ENCODE data around the gene ASB16.

DNA sequence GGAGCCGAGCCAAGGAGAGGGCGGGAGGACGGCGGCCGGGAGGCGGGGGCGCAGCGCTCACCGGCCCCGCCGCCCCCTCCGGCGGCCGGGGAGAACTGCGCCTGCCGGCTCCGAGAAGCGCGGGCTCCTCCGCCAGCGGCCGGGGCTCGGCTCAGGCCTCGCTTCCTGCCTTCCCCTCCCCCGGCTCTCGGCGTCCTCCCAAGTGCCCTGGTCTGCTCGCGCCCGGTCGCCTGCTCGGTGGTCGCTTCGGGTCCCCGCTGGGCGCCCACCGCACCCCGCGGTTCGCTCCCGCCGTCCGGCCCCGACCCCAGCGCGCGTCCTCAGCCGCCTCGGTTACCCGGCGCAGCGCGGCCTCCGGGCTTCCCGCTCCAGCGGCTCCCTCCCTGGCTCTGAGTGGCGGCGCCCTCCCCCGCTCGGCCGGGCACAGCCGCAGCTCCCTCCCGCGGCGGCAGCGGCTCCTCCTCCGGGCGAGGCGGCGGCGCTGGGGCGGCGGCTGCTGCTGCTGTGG lies 48.7 kb downstream of the ASB16 start:
- no peak for TF ChIP-seq POLR2A (IDR thresholded peaks at IDR 0.05)
- TF ChIP-seq, protein P1, sequence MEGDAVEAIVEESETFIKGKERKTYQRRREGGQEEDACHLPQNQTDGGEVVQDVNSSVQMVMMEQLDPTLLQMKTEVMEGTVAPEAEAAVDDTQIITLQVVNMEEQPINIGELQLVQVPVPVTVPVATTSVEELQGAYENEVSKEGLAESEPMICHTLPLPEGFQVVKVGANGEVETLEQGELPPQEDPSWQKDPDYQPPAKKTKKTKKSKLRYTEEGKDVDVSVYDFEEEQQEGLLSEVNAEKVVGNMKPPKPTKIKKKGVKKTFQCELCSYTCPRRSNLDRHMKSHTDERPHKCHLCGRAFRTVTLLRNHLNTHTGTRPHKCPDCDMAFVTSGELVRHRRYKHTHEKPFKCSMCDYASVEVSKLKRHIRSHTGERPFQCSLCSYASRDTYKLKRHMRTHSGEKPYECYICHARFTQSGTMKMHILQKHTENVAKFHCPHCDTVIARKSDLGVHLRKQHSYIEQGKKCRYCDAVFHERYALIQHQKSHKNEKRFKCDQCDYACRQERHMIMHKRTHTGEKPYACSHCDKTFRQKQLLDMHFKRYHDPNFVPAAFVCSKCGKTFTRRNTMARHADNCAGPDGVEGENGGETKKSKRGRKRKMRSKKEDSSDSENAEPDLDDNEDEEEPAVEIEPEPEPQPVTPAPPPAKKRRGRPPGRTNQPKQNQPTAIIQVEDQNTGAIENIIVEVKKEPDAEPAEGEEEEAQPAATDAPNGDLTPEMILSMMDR (IDR thresholded peaks at IDR 0.05), result peak; percentile 33 to 69 (median 65)
